GM21381 (cell line): ENCODE measurements around the gene SOWAHD.
A peak's percentile ranks its signal among the peaks of the same experiment; 100 is the strongest.
"Not testable (repeated sequence)": the region's sequence is repeated elsewhere in the genome, so short reads cannot be mapped to it uniquely, and the experiment has no call there.

ENCODE experiments used
- ATAC-seq: cut with Tn5 transposase; IDR thresholded peaks from one replicate; pipeline ENCODE4 v1.9.1; 2021; ENCODE audit warnings: mild to moderate bottlenecking, moderate library complexity; ENCODE audit not compliant: unreplicated experiment

Gene SOWAHD, protein sequence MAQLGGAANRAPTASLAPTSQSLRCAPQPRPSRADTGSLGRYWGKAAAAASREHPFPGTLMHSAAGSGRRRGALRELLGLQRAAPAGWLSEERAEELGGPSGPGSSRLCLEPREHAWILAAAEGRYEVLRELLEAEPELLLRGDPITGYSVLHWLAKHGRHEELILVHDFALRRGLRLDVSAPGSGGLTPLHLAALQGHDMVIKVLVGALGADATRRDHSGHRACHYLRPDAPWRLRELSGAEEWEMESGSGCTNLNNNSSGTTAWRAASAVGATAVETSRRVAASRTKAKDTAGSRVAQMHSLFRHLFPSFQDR

DNA sequence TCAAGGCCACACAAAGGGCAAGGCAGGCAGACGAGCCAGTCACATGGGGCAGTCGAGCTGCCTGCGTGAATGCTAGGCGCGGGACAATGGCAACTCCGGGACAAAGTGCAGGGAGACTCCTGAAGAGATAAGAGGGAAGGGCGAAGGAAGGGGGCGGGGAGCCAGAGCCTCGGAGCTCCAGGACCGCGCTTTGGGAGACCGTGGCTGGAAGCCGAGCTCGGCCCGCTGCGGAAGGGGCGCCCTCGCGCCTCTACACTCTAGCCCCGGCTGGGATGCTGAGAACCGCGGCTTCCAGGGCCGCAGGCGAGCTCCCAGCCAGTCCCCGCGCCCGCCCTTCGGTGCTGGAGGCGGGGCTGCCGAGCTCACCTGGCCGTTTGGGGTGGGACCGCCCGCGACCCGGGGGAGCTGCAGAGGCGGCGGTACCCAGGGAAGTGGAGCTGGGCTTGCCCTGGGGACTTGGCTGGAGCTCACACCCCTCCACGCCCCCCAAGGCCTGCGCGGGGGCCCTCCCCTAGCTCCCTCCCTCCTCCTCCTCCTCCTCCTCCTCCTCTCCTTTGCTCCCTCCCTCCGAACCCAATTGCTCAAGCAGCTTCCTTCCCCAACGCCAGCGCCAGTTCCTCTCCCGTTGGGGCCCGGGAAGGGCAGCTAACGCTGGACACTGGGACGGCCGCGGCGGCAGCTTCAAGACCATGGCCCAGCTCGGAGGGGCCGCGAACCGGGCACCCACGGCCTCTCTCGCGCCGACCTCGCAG is at the start of gene SOWAHD:
TSS of gene SOWAHD (plus strand) at position 610 of the 752 bp plus-strand sequence. CDS start at position 690, 80 bp downstream.
- no peak for ATAC-seq

DNA sequence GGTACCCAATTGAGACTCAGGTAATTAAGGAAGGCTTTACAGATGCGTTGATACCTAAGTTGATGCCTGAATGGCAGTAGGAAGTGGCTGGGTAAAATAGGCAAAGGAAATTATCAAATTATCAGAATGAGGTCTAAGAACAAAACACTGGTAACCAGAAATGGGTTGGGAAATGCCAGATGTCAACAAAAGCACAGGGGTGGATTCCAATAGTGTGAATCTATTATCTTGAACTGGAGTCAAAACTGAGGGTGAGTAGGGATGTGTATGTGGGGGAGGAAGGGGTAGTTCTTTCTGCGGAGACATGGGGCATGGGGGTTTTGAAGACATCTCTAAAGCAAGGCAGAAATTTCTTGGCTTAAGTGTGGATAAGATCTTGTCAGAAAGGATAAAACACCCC is 49.5 kb upstream of the SOWAHD start:
- ATAC-seq = no peak

DNA sequence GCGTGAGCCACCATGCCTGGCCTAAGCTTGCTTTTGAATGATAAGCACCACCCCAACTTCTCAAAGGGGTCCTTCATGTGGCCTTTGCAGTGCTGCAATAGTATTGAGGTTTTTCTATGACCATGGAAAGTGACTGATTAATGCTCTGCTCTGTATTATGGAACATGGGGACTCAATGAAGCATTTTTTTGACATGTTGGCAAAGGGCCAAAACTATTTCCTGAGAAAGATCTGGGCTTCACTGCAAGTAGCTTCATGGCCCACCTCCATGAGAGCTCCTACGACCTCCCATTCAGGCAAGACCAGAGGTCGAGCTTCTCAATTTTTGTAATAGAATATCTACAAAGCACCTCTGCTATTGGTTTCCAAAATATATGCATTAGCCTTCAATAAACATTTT is 48.8 kb upstream of the SOWAHD start:
- no peak for ATAC-seq

DNA sequence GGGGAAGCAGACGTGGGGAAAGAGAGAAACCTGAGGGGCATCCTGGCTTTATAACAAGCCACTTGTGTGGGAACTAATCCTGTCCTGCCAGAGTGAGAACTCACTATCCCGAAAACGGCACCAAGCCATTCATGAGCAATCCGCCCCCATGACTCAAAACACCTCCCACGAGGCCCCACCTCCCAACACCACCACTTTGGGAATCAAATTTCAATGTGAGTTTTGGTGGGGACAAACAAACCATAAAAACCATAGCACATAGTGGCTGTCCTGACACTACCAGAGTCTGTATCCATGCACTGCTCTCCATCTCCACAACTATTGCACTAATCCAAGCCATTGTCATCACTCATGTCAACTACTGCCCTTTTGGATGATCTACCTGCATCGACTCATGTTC is 36.9 kb upstream of the SOWAHD start:
- no peak for ATAC-seq

DNA sequence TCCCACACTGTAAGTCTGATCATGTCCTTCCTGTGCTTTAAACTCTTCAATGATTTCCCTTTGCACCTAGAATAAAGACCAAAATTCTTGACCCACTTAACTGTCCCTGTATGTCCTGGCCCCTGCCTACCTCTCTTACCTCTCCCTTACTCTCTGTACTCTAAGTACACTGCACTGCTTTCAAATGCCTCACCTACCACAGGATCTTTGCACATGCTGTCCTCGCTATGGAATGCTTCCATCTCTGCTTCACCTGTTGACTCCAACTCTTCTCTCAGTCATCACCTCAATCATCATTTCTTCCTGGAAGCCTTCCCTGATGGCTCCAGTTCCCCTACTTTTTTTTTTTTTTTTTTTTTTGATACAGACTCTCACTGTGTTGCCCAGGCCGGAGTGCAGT is 36.5 kb upstream of the SOWAHD start:
- no peak for ATAC-seq

DNA sequence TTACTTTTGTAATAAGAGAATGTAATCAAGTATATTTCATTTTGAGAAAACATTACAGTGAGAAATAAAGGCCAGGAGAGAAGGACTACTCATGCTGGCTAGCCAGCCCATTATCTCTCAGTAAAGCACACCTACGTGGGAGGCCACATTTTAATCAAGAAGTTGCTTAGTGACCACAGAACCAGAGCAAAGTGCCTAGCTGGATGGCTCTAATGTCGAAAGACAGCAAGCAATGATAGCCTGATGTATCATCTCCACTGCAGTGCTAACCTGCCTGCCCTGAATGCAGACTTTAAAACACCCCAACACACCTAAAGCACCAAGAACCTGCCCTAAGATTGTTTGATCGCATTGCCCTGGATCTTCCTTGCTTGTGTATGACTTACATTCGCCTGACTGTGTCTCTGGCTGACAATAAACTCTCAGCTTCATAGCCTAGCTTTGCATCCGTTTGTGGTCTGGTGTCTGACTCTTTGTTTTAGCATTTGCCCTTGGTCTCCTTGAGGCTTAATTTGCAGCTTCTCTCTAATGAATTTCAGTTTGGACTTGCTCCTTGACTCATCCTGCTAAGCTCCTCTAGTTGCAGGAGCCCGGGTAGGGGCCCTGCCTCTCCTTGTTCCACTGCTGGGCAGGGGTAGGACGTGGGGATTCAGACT is 31.4 kb upstream of the SOWAHD start:
- no peak for ATAC-seq

DNA sequence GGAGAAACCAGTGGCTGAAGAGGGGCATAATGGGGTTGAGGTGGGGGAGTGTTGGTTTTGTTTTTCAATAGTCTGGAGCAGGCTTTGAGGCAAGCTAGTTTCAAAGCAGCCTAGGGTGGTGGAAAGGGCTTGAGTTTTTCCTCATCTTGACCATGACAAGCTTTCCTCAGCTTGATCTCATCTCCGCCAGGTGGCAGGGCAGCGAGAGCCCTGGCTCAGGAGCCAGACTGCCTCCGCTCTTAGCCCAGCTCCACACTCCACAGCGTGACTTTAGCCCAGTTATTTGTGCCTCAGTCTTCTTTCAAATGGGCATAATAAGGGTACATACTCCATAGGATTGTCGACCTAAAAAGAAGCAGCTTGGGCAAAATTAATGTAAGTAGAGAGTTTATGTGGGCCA is 29.9 kb upstream of the SOWAHD start:
- ATAC-seq = no peak

DNA sequence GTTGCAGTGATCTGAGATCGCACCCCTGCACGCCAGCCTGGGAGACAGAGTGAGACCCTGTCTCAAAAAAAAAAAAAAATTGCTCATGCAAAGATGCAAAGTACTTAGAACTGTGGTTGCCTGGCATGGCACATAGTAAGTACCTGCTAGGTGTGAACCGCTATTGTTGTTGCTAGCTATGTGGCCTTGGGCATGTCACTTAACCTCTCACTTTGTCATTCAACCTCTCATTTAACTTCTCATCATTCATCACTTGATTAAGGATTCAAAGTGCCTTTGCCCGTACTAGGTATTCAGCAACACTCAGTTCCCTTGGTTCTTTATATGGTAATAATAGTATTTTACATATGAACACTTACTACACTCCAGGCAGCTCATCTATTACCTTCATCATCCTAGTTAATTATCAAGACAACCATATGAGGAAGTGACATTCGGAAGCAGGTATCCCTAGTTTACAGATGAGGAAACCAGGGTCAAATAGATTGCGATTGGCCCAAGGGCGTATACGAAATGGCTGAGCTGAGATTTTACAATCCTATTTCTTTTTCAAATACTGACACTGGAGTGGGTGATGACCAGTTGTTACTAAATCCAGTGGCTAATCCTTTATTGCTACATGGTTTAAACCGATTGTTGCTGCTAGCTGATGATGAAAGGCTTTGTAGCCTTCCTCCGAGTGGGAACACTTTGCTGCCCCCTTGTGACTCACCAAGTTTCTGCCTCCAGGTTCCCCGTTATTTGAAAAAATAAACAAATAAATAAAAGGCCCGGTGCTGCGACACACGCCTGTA is 28.8 kb upstream of the SOWAHD start:
- no peak for ATAC-seq

DNA sequence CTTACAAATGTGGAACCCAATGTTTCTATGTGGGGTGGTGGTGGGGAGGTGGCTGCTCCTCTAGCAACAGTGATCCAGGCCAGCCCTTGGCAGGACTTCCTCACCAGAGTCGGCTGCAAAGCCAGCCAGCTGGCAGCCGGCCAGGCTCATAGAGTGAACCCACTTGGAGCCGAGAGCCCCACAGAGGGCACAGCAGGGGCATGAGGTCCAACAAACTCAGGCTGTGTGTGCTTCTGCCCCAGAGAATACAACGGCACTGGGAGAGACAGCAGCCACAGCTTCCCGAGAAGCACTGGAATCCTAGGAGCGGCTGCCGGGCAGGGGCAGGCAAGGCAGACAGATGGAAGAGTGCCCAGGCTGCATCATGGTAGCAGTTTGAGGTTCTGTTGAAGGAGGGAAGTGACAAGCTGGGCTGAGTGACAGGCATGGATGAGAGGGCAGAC is 23.5 kb upstream of the SOWAHD start:
- no peak for ATAC-seq

DNA sequence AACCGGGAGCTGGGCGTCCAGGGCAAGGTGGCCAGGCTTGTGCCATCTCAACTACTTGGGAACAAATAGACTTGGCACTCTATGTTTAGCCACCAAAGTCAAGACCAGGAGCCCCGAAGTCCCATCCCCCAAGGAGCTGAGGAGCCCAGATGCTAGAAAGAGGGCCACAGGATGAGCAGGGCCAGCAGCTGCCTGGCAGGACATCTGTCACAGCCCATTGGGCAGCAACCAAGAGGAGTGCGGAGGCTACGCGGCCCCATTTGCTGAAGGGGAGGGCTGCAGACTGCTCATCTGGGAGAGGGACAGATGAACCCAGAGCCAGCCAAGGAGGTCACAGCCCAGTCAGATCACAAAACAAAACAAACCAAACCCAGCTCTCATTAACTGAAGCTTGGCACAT is 22.9 kb upstream of the SOWAHD start:
- no peak for ATAC-seq

DNA sequence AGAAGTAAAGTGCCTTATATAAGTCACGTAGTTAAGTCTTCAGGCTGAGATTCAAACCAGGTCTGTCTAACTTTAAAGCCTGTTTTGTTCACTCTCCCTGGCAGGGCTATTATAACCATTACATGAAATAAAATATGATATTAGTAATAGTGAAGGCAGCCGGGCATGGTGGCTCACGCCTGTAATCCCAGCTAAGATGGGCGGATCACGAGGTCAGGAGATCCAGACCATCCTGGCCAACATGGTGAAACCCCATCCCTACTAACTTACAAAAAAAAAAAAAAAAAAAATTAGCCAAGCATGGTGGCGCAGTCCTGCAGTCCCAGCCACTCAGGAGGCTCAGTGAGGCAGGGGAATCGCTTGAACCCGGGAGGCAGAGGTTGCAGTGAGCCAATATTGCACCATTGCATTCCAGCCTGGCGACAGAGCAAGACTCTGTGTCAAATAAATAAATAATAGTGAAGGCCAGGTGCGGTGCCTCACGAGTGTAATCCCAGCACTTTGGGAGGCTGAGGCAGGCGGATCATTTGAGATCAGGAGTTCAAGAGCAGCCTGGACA is 22.1 kb upstream of the SOWAHD start:
- no peak for ATAC-seq

DNA sequence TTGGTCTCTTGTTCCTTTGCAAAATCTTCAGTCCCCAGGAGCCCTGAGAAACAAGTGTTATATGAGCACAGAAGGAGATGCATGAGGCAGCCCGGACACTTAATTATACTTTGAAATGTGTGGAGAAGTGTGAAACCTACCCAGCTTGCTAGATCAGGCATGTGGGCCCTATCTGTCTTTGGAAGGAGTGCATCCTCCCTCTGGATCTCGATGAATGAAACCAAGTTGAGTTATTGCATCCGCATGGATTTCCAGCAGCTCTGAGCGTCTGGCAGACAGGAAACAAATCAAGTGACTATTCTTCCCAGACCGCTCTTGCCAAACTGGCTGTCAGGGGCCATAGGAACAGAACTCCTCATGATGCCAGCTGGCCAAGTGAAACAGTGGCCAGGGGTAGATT is 19.6 kb upstream of the SOWAHD start:
- ATAC-seq = no peak

DNA sequence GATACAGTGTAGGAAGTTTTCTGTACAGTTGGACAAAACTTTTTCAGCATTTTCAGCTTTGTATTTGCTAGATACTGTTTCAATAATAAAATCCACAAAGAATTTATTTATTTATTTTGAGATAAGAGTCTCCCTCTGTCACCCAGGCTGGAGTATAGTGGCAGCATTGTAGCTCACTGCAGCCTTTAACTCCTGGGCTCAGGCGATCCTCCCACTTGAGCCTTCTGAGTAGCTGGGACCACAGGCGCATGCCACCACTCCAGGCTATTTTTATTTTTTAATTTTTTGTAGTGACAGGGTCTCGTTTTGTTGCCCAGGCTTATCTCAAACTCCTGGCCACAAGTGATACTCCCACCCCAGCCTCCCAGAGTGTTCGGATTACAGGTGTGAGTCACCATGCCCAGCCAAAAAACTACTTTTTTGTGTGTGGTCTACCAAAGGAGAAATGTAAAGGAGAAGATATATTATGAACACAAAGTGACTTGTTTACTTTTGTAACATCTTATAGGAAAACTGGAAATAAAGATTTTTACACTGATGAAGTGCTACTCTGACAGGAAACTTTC is 13.0 kb upstream of the SOWAHD start:
- ATAC-seq = no peak

DNA sequence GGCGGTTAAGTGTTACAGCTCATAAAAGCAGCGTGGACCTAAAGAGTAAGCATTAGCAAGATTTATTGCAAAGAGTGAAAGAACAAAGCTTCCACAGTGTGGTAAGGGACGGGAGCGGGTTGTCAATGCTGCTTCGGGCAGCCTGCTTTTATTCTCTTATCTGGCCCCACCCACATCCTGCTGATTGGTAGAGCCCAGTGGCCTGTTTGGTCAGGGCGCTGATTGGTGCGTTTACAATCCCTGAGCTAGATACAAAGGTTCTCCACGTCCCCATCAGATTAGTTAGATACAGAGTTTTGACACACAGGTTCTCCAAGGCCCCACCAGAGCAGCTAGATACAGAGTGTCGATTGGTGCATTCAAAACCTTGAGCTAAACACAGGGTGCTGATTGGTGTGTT is 8.3 kb upstream of the SOWAHD start:
- ATAC-seq = not testable (repeated sequence)

DNA sequence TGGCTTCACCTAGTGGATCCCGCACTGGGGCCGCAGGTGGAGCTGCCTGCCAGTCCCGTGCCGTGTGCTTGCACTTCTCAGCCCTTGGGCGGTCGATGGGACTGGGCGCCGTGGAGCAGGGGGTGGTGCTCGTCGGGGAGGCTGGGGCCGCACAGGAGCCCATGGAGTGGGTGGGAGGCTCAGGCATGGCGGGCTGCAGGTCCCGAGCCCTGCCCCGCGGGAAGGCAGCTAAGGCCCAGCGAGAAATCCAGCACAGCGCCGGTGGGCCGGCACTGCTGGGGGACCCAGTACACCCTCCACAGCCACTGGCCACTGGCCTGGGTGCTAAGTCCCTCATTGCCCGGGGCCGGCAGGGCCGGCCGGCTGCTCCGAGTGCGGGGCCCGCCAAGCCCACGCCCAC is 7.6 kb upstream of the SOWAHD start:
- not testable (repeated sequence) for ATAC-seq

DNA sequence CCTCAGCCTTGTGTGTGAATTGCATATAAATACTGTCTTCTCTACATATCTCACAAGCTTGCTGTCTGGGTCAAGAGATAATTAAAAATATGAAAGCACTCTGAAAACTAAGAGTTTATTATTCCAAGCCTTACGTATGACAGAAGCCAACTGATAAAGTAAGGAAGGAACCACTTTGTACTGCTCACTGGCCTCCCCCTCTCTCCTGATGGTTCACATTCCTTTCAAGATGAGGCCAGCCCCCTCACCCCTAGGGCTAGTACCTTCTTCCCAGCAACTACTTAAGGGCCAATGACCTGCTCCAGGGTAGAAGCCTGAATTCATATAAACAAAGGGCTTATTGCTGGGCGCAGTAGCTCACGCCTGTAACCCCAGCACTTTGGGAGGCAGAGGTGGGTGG is 5.4 kb upstream of the SOWAHD start:
- no peak for ATAC-seq

DNA sequence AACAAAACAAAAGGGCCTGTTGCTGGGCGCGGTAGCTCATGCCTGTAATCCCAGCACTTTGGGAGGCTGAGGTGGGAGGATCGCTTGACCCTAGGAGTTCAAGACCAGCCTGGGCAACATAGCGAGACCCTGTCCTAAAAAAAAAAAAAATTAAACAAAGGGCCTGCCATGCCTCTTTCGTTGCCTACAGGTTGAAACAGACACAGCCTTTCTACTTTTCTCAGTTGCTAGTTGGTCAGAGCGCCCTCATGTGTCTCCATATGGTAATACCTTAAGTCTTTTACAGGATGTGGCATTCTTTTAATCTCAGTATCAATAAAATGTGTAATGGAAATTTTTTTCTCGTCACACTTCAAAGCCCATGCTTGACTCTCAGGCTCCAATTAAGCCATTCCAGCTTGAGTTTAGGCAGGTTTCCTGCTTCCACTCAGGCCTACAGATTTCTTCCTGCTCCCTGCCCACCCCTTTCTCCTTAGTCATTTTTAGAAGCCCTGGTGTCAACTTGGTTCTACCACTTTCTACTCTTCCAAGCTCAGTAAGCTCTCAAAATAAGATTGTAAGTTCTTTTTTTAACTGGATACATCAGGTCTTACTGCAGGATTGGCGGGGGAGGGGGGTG is 4.6 kb upstream of the SOWAHD start:
- no peak for ATAC-seq

DNA sequence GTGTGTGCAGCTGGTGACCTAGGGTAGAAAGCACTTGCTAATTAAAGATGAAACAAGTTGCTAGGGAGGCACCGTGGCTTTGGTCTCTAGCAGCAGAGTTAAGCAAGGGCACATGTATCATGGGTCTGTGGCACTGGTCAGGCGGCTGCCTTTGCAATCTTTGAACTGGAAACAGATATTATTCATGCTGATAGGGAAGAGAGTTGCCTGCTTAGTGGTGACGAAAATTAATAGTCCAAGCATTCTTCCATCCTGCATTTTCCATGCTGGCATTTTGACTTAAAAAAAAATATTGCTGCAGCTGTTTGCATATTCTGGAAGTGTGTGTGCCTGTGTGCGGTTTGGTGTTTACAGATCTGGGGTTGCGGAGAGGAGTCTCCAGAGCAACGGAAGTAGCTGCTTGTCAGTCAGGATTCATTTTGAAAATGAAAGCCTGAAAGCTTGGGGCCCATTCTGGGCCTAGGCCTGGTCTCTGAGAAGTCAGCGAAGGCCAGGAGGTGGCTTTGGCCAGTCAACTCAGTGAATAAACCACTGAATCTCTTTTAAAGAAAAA is 2.3 kb upstream of the SOWAHD start:
- peak; percentile 59 for ATAC-seq

DNA sequence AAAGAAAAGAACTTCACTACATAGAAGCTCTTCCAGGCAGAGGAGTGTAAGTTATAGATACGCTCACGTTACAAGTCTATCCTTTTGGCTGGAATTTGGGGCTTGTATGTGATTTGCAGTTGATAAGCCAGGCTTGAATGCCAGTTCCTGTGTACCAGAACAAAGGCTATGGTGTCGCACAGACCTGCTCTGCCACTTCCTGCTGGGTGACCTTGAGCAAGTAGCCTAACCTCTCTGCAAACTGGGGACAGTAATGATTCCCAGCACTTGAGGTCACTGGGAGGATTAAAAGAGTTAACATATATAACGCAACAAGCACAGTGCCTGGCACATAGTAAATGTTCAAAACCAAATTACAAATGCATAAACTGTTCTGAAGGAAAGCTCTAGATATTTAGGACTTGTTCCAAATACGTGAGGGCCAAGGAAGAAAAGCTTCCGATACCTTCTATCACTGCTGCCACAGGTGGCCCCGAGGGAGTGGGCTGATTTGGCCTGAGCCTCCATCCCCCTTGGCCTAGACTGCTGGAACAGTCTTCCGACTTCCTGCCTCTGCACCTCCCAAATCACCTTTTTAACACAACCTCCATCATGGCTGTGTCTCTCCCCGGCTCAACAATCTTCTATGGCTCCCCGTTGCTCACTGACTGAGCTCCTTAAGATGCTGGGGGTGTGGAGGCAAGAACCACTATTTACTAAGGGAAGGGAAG is 1.3 kb upstream of the SOWAHD start:
- no peak for ATAC-seq
